Measurements from ENCODE around the gene FKTN.

Gene FKTN

DNA sequence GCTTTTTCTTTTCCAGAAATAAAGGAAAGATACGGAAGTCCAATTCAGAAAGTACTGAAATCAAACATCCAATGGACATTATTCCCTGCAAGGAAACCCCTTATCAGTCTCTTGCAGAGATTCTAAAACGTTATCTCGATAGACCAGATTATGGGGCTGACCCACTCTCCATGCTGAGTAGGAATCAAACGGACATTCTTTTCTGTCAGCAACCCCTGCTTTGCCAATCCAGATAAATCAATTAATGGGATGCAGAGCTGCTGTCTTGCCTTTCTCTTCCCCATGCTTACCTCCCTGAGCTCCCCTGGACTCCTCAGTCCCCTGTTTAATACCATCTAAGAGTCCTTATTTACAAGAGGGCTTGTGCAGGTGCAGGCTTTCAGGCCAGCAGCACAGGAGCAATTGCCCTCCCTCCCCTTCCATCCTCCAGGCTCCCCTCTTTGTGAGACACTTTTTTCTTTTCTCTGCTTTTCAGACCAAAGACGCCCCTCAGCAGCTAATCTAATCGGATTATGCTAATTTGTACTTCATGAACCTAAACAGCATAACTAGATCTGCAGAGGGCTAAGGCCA, 118.5 kb downstream of the FKTN start:
- peak overlapping the region; percentile 61 for H3K27ac ChIP-seq (ENCODE audit: insufficient read depth, low read depth, low read length, poor library complexity, severe bottlenecking)
- H3K27me3 ChIP-seq (ENCODE audit: control insufficient read depth, insufficient read depth, low read length, poor library complexity, severe bottlenecking) = peaks cover 7% of the 10 kb centered on the region
- H3K4me3 ChIP-seq (ENCODE audit: insufficient read depth, low read depth, low read length) = no peak overlapping the region
- WGBS, 2 experiments = 29 to 40% methylated on average over 6 of the region's 6 CpGs
- H3K4me1 ChIP-seq (ENCODE audit: control insufficient read depth, insufficient read depth, low read length) = peaks cover 26% of the 10 kb centered on the region
- H3K36me3 ChIP-seq (ENCODE audit: control insufficient read depth, insufficient read depth, low read length) = no peaks in the 10 kb centered on the region
- H3K9me3 ChIP-seq (ENCODE audit: control insufficient read depth, low read length) = no peaks in the 10 kb centered on the region

DNA sequence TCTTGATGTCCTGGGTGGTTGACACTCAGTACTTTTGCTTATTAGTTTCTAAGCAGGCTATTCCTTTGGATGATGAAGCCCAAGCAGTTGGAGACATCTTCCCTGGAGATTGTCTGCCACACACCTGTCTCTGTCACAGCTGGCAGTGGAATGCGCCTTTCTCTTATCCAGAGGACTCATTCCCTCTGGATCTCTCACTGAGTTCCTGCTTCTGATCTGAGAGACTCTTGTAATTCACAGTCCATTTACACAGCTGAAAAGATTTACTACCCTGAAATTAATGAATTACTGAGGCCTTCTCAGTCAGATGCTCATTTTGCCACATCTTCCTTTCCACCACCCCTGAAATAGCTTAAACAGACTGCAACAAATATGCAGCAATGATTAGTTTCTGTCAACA, 120.2 kb downstream of the FKTN start:
- Histone ChIP-seq H3K4me3 (ENCODE audit: insufficient read depth, low read depth, low read length) (no peak overlapping the region), H3K27me3 (ENCODE audit: control insufficient read depth, insufficient read depth, low read length, poor library complexity, severe bottlenecking) (peaks cover 7% of the 10 kb centered on the region), H3K4me1 (ENCODE audit: control insufficient read depth, insufficient read depth, low read length) (peaks cover 26% of the 10 kb centered on the region), H3K36me3 (ENCODE audit: control insufficient read depth, insufficient read depth, low read length) (no peaks in the 10 kb centered on the region), H3K27ac (ENCODE audit: insufficient read depth, low read depth, low read length, poor library complexity, severe bottlenecking) (no peak overlapping the region), H3K9me3 (ENCODE audit: control insufficient read depth, low read length) (no peaks in the 10 kb centered on the region)
- 85 to 87% methylated on average over 1 of the region's 1 CpG for WGBS, 2 experiments

DNA sequence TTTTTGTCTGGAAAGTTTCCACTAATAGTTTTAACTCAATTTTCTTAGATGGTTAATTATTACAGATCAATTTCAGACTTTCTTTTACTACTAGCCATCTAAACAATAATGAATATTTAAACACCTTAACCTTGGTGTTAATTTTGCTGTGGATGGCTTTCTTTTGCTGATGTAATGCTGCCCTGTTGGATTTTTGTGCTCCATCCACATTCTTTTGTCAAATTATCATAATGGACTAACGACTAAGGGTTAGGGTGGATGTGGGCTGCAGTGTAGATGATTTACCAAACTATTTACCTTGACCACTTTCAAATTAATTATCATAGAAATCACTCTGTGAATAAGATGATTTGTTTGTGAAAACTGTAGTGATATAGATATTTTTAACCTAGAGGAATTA, 120.8 kb downstream of the FKTN start:
- H3K27me3 ChIP-seq (ENCODE audit: control insufficient read depth, insufficient read depth, low read length, poor library complexity, severe bottlenecking) = peaks cover 7% of the 10 kb centered on the region
- no CpG with 5 or more reads among the region's 1 CpG for WGBS, 2 experiments
- no peaks in the 10 kb centered on the region for H3K36me3 ChIP-seq (ENCODE audit: control insufficient read depth, insufficient read depth, low read length)
- no peak overlapping the region for H3K27ac ChIP-seq (ENCODE audit: insufficient read depth, low read depth, low read length, poor library complexity, severe bottlenecking)
- H3K4me1 ChIP-seq (ENCODE audit: control insufficient read depth, insufficient read depth, low read length) = peaks cover 26% of the 10 kb centered on the region
- no peaks in the 10 kb centered on the region for H3K9me3 ChIP-seq (ENCODE audit: control insufficient read depth, low read length)
- no peak overlapping the region for H3K4me3 ChIP-seq (ENCODE audit: insufficient read depth, low read depth, low read length)

DNA sequence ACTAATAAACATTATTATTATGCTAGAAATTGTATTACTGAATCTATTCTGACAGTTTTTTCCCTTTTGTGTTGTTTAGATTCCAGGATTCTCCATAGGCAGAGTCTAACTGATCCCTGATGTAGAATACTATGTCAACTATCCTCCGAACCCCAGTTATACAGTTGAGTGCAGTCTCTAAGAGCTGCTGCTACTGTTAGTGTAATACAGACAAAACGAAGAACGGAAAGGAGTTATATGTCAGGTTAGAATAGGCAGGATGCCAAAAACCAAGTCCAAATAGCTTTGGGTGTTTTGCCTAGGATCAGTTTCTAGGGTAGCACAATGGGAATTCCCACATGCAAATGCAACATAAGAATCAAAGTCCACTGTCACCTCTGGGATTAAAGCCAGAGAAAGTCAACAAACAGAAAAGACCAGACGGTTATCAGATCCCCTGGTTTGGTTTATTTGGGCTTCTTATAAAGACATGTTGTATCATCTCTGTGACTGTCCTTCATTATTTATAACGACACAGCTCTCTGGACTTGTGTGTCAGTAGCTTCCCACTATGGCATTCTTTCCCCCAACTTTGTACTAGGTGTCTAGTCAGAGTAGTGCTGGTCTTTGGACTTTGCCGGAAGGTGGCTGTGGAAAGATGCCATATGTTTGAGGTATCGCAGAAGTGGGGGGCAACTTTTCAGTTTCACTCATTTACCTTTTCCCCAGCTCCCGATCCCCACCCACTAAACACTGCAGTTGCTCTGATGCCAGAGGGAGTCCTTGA, 121.5 kb downstream of the FKTN start:
- peaks cover 7% of the 10 kb centered on the region for H3K27me3 ChIP-seq (ENCODE audit: control insufficient read depth, insufficient read depth, low read length, poor library complexity, severe bottlenecking)
- H3K4me1 ChIP-seq (ENCODE audit: control insufficient read depth, insufficient read depth, low read length) = peaks cover 26% of the 10 kb centered on the region
- H3K36me3 ChIP-seq (ENCODE audit: control insufficient read depth, insufficient read depth, low read length) = no peaks in the 10 kb centered on the region
- 92 to 94% methylated on average over 8 of the region's 8 CpGs for WGBS, 2 experiments
- H3K4me3 ChIP-seq (ENCODE audit: insufficient read depth, low read depth, low read length) = no peak overlapping the region
- H3K27ac ChIP-seq (ENCODE audit: insufficient read depth, low read depth, low read length, poor library complexity, severe bottlenecking) = no peak overlapping the region
- no peaks in the 10 kb centered on the region for H3K9me3 ChIP-seq (ENCODE audit: control insufficient read depth, low read length)

DNA sequence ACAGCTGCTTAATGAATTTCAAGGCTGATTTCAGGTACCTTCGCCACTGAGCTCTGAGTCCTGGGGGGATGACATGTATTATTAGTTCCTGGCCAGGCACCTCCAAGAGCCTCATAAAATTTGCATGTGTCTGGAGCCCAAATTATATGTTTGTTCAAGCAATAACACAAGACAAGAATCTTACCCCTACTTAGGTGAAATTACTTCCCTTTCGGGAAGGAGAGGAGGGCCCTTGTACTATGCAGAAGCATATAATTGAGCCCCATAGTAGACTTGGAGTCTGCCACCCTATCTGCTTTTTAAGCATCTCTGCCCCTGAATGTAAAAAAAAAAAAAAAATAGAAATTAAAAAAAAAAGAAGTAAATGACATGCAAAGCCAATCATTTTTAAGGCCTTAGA, 123.4 kb downstream of the FKTN start:
- no peak overlapping the region for H3K27ac ChIP-seq (ENCODE audit: insufficient read depth, low read depth, low read length, poor library complexity, severe bottlenecking)
- no peaks in the 10 kb centered on the region for H3K9me3 ChIP-seq (ENCODE audit: control insufficient read depth, low read length)
- WGBS, 2 experiments = 88 to 95% methylated on average over 2 of the region's 2 CpGs

GRCh38 chr9:105681724-105682123, 123.8 kb downstream of the FKTN start:
- H3K4me1 ChIP-seq (ENCODE audit: control insufficient read depth, insufficient read depth, low read length) = peaks cover 14% of the 10 kb centered on the region
- 70 to 88% methylated on average over 1 of the region's 1 CpG for WGBS, 2 experiments
- no peaks in the 10 kb centered on the region for H3K36me3 ChIP-seq (ENCODE audit: control insufficient read depth, insufficient read depth, low read length)
- H3K27me3 ChIP-seq (ENCODE audit: control insufficient read depth, insufficient read depth, low read length, poor library complexity, severe bottlenecking) = peaks cover 3% of the 10 kb centered on the region
- no peak overlapping the region for H3K27ac ChIP-seq (ENCODE audit: insufficient read depth, low read depth, low read length, poor library complexity, severe bottlenecking)
- no peak overlapping the region for H3K4me3 ChIP-seq (ENCODE audit: insufficient read depth, low read depth, low read length)
- no peaks in the 10 kb centered on the region for H3K9me3 ChIP-seq (ENCODE audit: control insufficient read depth, low read length)

More for the DNA sequence above, 123.4 kb downstream of the FKTN start:
- Histone ChIP-seq H3K4me1 (ENCODE audit: control insufficient read depth, insufficient read depth, low read length) (peaks cover 18% of the 10 kb centered on the region), H3K27me3 (ENCODE audit: control insufficient read depth, insufficient read depth, low read length, poor library complexity, severe bottlenecking) (peaks cover 3% of the 10 kb centered on the region), H3K36me3 (ENCODE audit: control insufficient read depth, insufficient read depth, low read length) (no peaks in the 10 kb centered on the region), H3K4me3 (ENCODE audit: insufficient read depth, low read depth, low read length) (no peak overlapping the region)

GRCh38 chr9:105683688-105684275, 125.9 kb downstream of the FKTN start:
- no peaks in the 10 kb centered on the region for H3K36me3 ChIP-seq (ENCODE audit: control insufficient read depth, insufficient read depth, low read length)
- H3K4me3 ChIP-seq (ENCODE audit: insufficient read depth, low read depth, low read length) = no peak overlapping the region
- WGBS, 2 experiments = 80 to 81% methylated on average over 1 of the region's 1 CpG
- H3K27me3 ChIP-seq (ENCODE audit: control insufficient read depth, insufficient read depth, low read length, poor library complexity, severe bottlenecking) = peaks cover 3% of the 10 kb centered on the region
- H3K4me1 ChIP-seq (ENCODE audit: control insufficient read depth, insufficient read depth, low read length) = peaks cover 7% of the 10 kb centered on the region
- no peak overlapping the region for H3K27ac ChIP-seq (ENCODE audit: insufficient read depth, low read depth, low read length, poor library complexity, severe bottlenecking)
- no peaks in the 10 kb centered on the region for H3K9me3 ChIP-seq (ENCODE audit: control insufficient read depth, low read length)

DNA sequence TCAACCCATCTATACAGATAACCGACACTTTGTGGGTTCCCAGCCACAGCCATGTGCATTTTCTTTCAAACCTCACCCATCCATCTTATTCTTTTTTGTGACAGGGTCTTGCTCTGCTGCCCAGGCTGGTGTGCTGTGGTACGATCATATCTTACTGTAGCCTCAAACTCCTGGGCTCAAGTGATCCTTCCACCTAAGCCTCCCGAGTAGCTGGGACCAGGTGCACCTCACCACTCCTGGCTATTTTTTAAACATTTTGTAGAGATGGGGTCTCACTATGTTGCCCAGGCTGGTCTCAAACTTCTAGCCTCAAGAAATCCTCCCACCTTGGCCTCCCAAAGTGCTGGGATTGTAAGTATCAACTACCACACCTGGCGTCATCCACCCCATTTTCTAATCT, 129.0 kb downstream of the FKTN start:
- Histone ChIP-seq H3K36me3 (ENCODE audit: control insufficient read depth, insufficient read depth, low read length) (no peaks in the 10 kb centered on the region), H3K4me3 (ENCODE audit: insufficient read depth, low read depth, low read length) (no peak overlapping the region), H3K4me1 (ENCODE audit: control insufficient read depth, insufficient read depth, low read length) (no peaks in the 10 kb centered on the region), H3K27me3 (ENCODE audit: control insufficient read depth, insufficient read depth, low read length, poor library complexity, severe bottlenecking) (peaks cover 9% of the 10 kb centered on the region), H3K9me3 (ENCODE audit: control insufficient read depth, low read length) (no peaks in the 10 kb centered on the region), H3K27ac (ENCODE audit: insufficient read depth, low read depth, low read length, poor library complexity, severe bottlenecking) (no peak overlapping the region)
- 96% methylated on average over 4 of the region's 4 CpGs for WGBS, 2 experiments

All from ectodermal cell (in vitro differentiated cells).